CD4-positive, alpha-beta T cell treated with Interleukin-15 for 1 hour (primary cell): ENCODE measurements around the gene JARID2.
A peak's percentile ranks its signal among the peaks of the same experiment; 100 is the strongest.

Experiments used
- DNase-seq: peaks from one replicate; pipeline ENCODE4 v3.0.0-alpha.2; 2020

The JARID2 gene

GRCh38 chr6:15500901-15501825 lies 255.3 kb downstream of the JARID2 start:
- DNase-seq = peak; percentile 12

DNA sequence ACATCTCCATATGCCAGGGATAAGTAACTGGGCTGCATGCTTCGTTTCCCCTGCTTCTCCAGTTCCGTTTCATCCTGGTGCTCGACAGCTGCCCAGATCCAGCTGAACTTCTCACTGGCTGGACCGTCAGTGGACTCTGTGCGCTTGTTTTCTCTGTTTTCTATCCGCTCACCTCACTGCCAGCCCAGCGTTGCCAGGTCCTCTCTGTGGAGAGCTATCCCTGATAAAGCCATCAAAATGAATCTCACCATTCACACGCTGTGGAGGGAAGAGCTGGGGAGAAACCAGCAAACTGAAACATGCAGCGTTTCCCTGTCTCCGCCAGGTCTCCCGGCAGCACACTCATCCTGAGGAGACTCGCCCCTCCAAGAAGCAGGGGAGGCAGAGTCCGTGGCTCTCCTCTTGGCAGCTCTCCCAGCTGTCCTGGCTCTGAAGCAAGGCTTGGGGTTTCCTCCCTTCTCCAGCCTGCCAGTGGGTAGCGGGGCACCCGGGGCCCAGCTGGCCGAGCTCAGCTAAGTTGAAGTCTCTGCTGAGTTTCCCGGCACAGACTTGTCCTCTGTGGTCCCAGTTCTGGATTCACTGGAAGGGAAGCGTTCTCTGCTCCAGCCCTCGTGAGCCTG lies 256.1 kb downstream of the JARID2 start:
- peak; percentile 12 for DNase-seq

DNA sequence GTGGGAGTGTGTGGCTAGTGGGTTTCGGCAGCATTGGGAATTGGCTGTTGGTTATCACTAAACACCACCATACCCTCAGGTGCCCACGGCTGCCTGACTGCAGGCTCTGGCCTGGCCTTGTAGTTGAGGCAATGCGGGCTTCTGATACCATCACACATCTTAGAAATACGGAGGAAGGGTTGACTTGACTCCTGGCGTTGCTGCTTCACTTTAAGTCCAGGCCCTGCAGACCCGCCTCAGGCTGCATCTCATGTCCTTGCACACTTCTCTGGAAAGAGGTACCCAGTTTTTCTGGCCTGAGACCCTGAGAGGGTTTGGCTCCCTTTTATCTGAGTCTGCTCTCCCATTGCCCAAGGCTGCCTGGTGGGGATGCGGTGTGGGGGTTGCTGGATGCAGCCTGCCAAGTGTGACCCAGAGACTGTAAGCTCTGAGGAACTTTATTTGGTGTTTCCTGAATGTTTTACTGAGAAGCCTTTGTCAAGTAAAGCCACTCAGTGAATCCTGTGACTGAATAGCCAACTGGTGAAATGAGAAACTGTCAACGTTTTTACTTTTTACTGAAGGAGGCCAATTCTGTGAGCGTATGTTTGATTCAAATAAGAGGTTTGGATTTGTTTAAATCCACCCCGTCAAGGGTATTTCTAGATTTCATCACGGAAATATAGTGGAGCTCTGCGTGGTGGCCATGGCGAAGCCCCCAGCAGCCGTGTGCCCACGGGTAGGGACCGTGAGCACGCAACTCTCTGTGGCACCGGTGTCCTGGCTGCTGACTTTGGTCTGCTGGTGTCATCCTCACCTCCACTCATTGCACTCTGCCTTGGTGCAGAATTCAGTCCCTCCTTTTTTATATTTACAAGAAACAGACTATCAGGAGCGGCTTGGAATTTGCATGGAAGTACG lies 256.8 kb downstream of the JARID2 start:
- DNase-seq = peak; percentile 8

- DNase-seq = peak; percentile 11
Observed at GRCh38 chr6:15503346-15503680, 257.4 kb downstream of the JARID2 start.

- peak; percentile 7 for DNase-seq
Observed at GRCh38 chr6:15504040-15504495, 258.2 kb downstream of the JARID2 start.

DNA sequence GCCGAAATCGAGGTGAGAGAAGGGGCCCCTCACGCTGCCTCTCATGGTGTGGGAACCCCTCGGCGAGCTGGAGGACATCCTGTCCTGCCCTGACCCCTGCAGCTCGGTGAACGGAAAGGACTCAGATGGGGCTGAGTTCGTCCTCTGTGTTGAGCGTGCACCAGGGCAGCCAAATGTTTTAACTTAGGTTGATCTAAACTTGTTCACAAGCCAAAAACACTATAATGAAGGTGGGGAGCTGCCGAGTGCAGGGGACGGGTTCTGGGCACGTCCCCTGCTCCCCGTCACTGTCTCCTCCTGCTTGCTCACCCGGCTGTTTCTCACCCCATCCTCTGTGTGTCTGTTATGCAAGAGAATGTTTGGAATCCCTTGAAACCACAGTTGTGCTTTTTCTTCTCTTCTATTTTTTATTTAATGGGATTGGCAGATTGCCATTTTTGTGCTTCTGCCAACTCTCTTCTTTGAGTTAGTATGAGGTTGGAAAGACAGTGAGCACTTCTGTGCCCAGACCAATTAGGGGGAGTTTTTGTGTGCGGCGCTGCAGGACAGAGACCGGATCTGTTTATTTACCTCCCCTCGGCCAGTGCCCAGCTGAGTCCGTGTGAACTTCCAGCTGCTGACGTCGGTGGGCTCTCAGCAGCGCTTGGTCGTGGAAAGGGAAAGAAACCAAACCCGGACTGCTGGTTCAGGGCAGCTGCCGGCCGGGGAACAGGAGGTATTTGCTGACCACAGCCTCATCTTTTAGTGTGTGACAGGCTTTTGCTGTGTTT lies 258.9 kb downstream of the JARID2 start:
- DNase-seq = peak; percentile 9

GRCh38 chr6:15505463-15505918 lies 259.6 kb downstream of the JARID2 start:
- peak; percentile 17 for DNase-seq

DNA sequence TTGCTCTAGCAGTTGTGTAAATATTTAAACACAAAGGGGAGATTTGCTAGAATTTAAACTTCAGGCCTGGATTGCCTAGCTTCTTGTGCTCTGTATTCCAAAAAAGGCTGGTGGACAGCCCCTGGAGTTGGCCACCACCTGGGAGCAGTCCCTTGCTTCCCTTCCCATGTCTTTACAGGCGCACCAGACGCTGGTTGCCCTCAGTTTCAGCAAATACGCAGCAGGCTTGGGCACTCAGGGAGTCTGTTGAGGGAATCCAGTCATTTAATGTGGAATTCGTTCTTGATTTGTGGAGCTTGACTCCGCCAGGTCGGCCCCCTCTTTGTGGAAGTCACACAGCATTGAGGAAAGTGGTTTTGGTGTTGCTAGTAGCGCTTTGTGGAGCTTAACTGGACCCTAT lies 260.2 kb downstream of the JARID2 start:
- peak; percentile 14 for DNase-seq

DNA sequence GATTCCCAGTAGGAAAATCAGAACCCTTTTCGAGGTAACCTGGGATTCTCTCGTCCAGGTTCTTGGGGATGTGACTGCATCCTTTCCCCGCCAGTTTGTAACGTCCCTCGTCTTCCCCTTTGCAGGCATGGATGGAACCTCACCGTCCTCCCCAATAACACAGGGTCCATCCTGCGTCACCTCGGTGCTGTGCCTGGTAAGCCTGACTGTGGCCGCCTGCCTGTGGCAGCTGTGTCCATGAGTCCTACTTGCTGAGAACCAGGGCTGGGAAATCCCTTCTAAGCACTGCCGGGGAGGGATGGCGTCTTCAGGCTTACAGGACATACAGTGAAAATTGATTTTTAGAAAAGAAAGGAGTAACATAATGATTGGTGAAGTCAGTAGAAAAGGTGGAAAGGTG lies 261.4 kb downstream of the JARID2 start:
- DNase-seq = no peak

DNA sequence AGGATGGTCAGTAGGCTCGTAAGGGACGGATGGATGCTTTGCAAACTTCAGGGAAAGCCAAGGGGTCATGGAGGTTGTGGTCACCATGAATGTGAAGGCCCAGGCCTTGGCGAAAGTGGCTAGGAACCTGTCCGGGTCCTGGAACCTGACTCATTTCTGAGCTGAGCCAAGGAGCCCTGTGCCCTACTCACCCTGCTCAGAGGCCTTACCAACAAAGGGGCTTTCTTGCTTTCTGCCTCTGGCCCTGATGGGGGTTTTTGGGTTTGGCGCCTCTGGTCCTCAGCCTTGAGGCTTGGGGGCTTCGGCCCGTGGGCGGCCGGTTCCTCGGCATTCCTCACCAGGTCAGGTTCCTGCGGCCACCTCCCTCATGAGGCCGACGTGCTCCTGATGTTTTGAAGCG lies 261.9 kb downstream of the JARID2 start:
- DNase-seq = no peak

- DNase-seq = no peak
Observed at GRCh38 chr6:15508441-15508871, 262.6 kb downstream of the JARID2 start.

DNA sequence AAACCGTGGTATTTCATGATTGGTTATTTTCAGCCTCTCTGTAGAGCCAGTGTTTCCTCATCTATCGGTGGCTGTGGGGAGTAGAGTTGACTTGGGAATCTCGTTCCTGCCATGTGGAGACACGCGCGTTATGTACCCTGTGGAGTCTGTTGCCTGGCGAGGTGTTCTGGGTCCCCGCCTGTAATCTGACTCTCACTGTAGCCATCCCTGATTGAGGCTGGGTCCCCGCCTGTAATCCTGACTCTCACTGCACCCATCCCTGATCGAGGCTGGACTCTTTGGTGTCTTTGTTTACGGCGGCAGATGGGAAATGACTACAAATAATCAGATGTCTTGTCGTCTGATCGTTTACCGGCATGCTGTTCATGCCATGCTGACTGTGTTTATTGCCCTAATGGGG lies 263.1 kb downstream of the JARID2 start:
- DNase-seq = no peak

- DNase-seq = no peak
Observed at GRCh38 chr6:15509335-15509933, 263.6 kb downstream of the JARID2 start.

GRCh38 chr6:15510121-15510520 lies 264.3 kb downstream of the JARID2 start:
- no peak for DNase-seq

DNA sequence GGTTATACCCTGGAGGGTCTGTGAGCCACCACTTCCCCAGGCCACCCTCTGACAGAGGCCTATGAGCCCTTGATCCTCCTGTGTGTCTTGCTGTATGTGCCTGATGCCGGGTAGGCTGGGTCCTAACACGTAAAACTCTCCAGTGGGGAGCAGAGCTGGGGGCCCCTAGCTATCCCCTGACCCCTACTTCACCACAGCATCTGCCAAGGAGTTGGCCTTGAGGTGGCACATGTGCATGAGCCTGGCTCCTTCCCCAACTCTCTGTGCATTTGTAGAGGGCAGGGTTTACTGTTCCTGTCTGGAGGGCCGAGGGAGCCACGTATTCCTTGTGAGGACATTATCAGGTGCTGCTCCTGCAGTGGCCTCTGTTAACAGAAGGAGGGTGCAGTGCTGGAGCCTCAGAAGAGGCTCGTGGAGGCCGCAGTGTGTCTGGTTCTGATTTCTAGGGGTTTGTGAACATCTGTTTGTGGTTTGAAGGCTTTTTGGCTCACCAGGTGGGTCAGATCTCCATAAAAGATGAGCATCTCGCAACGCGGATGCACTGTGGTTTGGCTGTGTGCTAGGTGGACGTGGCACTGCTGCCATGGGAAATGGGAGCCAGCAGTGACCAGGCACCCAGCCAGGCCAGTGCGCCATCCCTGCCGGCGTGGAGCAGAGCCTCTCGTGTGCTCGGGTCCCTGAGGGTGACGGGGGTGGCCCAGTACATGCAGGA lies 264.8 kb downstream of the JARID2 start:
- no peak for DNase-seq

- DNase-seq = no peak
Observed at GRCh38 chr6:15511248-15512125, 265.6 kb downstream of the JARID2 start.

DNA sequence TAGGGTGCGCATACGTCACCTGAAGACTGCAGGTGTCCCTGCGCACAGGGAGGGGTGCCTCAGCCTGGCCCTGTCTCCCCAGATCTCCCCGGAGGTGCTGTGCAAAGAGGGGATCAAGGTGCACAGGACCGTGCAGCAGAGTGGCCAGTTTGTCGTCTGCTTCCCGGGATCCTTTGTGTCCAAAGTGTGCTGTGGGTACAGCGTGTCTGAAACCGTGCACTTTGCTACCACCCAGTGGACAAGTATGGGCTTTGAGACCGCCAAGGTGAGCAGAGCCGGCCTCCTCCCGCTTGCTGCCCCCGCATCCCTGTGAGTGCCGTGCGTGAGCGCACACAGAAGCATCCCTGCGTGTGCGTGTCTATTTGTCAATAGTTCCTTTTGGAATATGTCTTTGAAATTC lies 266.3 kb downstream of the JARID2 start:
- DNase-seq = no peak

DNA sequence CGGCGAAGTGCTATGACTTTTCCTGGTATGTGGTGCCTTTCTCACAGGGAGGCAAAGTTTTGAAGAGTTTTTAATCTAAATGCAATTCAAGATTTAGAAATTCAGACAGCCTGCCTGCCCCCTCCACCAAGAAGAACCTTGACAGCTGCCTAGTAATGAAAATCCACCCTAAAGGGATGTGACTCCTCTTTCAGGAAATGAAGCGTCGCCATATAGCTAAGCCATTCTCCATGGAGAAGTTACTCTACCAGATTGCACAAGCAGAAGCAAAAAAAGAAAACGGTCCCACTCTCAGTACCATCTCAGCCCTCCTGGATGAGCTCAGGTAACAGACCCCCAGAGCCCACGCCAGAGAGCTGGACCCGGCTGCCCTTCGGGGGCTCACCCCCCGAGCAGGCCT lies 266.9 kb downstream of the JARID2 start:
- DNase-seq = no peak

GRCh38 chr6:15513131-15513771 lies 267.4 kb downstream of the JARID2 start:
- DNase-seq = no peak
